Measurements from ENCODE around the gene FCN3.

DNA sequence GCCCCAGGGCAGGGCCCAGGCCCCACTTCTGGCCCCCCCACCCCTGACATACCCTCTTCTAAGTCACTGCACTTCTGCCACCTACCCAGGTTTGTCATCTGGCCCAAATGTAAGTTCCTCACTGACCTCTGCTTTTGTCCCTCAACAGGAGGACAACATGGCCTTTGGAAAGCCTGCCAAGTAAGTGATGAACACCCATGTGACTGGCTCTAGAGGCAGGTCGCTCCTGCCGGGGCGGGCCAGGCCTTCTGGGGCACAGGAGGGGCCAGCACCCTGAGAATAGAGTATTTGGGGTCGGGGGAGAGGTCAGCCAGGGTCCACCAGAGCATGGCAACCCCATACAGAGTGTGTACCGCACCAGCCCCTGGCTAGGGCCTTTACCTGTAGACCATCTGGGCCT lies 42.7 kb downstream of the FCN3 start:
- no peak for TF ChIP-seq POLR2A (IDR thresholded peaks at IDR 0.05)
- TF ChIP-seq EP300 (IDR thresholded peaks at IDR 0.05): no peak

Data from ovary (tissue), 1 donor.